ENCODE measurements around the gene ATP5MG.
"Not testable (repeated sequence)": the region's sequence is repeated elsewhere in the genome, so short reads cannot be mapped to it uniquely, and the experiment has no call there.

ATP5MG gene

DNA sequence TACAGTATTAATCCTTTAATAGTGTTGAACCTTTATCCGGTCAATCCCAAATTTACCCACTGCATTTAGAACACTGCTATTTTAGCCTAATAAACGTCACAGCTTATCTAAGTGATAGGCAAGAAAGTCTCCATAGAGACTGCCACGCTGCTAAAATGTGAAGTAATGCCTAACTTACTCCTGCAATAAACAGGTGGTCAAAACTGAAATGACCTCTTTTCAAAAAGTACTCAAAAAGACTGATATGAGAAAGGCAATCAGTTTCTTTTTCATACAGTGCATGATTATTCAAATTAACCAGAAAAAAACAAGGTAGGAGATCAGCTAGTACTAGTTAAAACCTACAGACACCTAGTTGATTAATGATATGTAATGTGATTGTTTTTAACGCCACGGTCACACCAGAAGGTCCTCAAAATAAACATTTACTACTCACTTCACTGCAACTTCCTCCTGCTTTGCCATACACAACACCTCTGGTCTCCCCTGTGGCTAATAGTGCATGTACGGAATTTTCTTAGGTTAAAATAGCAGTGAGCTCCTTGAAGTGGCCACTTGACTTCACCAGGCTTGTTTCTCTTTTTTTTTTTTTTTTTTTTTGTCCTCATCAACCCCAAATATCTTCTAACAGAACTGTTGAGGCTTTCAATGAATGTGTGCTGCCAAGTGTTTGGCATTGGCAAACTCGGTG is 8.8 kb downstream of the ATP5MG start:
- no peak for DNase-seq

DNA sequence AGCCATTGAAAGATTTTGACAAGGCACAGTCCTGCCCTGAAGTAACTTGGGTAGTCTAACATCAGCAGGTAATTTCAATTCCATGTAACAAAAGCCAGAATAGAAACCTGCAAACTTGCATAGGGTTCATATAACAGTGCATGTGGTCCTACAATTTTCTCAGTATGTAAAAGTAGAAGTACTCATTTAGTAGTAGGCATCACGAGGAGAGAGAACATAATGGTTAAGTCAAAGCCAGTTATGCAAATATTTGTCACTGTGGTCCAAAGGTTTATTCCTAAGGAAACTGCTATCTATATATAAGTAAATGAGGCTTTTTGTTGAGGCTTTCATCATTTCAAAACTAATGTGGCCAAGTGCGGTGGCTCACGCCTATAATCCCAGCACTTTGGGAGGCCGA is 10.1 kb downstream of the ATP5MG start:
- no peak for DNase-seq

DNA sequence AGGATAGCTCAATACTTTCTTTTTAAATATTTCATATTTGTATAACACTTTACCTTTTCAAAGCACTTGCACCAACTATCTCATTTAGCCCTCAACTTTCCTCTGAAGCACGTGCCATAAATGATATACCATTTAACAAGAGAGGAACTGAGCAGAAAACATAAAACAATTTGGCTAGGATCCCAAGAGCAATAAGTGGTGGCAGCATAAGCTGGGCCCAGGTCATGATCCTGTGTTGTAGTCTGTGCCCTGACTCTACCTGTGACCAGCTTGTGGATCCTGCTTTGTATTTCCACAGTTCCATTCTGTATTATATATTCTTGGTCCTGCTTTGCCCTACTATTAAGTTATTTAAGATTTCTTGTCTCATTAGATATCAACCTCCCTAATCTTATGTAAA is 11.5 kb downstream of the ATP5MG start:
- no peak for DNase-seq

DNA sequence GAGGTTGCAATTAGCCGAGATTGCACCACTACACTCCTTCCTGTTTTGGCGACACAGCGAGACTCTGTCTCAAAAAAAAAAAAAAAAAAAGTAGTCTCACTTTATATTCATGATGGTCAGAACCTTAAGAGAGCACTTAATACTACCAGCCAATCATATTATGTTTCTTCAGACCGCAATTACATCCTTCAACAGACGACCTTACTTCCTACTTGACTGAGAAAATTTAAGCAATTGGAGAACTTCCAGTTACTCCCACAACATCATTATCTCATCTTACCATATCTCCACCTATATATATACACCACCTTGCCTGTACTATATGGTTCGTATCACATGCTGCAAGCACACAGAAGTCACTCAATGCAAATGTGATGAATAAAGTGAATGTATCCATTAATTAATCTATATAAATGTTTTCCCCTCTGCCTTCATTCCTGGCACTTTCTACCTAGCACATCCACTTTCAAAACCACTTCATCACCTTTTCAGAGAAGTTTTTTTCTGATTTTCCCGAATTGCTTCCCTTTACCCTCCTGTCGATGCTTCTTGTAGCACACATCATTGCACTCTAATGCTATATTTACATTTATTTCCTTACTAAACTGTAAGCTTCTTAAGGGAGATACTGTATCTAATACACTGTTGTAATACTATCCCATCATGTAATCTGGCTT is 13.8 kb downstream of the ATP5MG start:
- DNase-seq = peak; percentile 27 to 65

DNA sequence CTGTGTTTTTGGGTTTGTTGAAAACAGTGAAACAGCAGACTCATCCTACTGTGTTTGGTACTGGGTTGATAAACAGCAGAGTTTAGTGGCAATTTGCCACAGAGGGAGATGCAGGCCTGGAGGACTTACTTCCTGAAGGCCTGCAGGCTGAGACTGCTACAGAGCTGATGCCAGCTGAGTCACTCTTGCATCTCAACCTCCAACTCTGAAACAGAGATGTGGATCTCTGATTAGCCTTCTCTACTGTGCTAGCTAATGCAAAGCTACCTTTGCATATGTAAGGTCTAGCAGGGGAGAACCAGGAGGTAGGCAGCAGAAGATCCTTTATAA is 14.3 kb downstream of the ATP5MG start:
- peak; percentile 59 to 63 for DNase-seq

DNA sequence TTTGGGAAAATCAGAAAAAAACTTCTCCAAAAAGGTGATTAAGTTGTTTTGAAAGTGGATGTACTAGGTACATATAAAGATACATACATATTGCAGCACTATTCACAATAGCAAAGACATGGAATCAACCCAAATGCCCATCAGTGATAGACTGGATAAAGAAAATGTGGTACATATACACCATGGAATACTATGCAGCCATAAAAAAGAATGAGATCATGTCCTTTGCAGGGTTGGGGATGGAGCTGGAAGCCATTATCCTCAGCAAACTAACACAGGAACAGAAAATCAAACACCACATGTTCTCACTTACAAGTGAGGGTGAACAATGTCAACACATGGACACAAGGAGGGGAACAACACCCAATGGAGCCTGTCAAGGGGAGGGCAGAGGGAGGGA is 15.5 kb downstream of the ATP5MG start:
- not testable (repeated sequence) for DNase-seq

DNA sequence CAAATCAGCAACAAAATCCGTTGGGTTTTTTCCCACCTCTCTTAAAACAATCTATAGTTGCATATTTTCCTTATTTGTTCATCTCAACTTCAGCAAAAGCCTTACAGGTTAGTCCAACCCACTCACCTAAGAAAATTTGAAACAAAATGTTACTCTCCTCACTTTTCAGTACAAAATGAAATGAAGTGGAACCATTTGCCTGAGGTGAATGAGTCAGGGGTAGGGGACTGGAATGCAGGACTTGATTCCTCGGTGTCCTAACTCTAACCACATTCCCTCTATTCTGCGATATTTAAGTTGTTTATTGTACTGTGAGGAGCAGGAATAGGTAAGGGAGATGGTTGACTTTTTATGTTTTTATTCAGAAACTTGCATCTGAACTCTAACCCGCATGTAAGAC is 16.4 kb downstream of the ATP5MG start:
- no peak for DNase-seq

DNA sequence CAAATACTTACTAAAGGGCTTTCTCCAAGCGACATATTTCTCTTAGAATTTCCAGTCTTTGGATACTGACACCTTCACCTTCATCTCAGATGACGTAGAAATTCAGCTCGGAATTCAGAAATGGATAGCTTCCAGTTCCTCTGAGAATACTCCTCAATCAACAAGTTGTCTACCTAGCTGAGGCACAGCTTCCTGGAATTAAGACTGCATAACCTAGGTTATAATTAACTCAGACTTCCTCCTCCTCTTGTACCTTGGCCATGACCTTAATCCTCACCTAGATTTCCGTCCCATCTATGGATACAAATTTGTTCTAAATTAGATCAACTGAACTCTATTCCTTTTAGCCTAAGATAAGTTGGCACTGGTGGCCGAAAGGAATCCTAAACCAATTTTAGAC is 17.4 kb downstream of the ATP5MG start:
- no peak for DNase-seq

DNA sequence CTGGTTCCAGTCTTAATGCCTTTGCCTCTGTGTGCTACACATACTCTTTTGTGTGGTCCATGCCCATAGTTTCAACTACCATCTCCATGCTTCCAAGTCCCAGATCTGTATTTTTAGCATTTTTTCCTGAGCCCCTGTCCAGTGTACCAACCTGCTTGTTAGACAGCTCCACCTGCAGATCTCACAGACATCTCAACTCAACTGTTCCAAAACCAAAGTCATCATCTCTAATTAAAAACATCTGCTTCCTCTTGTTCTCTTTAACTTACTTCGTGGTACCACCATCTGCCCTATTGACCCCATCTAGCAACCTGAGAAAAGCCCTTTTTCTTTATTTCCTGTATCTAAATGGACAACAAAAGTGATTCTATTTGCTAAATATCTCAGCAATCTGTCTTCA is 26.3 kb downstream of the ATP5MG start:
- no peak for DNase-seq

DNA sequence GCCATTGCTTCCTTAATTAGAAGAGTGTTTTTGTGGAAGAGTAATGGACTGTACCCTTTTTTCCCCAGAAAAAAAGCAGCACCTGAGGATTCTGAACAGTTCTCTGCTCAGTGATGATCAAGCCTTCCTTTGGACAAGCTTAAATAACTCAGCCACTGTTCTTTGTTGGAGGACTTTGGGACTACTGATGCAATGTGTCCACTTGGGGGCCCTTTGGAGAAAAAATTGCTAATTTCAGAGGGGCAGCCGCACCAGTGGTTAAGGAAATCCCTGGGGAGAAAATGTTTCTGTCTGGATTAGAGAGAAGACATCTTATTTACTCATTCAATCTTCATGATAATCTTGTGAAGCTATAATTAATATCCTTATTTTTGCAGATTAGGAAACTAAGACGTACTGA is 29.6 kb downstream of the ATP5MG start:
- no peak for DNase-seq

DNA sequence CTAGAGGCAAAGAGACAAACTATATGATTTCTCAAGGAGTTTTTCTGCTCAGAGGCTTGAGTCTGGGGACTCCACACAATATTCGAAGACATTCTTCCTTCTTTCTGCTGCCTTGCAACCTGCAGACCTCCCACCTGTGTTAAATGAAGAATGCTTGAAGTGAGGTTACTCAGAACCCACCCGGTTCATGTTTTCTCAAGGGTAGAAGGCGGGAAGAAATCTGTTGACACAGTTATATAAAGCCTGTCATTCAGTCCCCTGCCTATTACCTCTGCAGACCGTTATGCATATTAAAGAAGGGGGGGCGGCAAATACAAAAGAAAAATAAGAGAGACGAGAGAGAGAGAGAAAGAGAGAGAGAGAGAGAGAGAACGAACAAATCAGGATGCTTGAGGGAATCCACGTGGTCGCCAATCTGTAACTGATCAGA is 32.7 kb downstream of the ATP5MG start:
- DNase-seq = no peak

DNA sequence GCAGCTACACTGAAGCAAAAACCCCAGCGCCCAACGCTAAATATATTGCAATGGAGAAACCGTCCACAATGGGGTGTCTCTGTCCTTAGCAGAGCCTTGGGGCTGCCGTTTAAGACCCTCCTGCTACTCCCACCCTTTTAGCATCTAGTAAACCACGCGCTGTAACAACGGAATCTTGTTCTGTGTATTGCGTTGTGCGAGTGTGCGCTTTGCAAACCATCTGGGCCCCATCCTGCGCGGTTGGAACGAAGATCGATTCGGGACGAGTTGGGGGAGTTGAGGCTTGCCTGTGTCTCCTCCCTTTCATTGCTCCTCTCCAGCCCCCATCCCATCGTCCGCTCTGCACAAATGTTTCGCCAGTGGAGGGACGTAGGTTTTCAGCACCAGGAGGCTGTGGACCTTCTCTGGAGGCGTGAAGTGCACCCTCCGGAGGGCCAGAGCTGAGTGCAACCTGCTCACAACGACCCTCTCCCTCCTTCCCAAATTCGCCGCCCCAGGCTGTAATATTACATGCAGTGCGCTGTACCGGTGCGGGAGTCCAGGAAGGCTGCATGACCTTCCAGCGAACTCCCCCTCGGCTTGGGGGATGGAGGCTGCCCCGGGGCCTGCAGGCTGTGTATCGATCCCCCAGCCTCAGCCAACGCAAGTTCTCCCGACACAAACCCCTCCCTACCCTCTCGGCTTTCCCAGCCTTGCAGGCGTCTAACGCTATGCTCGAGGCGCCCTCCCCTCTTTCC is 33.3 kb downstream of the ATP5MG start:
- DNase-seq = no peak

DNA sequence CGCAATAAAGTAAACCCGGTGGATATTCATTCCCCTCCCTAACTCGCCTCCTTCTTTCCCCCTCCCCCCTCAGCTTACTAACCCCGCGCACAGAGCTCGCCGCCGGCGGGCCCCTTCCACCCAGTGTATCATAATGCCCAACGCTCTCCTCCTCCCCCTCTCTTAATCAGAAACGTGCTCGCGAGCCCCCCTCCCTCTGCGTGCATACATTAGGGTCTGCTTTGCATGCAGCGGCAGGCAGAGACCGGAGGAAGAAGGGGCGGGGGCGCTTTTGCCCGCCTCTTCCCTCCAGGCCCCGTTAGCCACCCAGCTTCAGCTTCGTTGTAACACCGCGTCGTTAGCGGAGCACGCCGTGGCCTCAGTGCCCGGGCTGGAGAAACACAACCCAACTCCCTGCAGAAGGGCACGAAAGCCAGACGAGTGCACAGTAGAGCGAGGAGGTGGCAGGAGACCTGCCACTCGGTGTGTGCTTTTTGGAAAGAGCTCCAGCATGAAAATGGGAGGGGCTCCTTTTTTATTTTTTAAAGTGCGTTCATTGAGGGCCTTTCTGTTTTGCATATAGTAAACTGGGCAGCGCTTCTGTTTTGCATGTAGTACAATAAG is 34.0 kb downstream of the ATP5MG start:
- peak in 1 of 2 donors; percentile 40 for DNase-seq

DNA sequence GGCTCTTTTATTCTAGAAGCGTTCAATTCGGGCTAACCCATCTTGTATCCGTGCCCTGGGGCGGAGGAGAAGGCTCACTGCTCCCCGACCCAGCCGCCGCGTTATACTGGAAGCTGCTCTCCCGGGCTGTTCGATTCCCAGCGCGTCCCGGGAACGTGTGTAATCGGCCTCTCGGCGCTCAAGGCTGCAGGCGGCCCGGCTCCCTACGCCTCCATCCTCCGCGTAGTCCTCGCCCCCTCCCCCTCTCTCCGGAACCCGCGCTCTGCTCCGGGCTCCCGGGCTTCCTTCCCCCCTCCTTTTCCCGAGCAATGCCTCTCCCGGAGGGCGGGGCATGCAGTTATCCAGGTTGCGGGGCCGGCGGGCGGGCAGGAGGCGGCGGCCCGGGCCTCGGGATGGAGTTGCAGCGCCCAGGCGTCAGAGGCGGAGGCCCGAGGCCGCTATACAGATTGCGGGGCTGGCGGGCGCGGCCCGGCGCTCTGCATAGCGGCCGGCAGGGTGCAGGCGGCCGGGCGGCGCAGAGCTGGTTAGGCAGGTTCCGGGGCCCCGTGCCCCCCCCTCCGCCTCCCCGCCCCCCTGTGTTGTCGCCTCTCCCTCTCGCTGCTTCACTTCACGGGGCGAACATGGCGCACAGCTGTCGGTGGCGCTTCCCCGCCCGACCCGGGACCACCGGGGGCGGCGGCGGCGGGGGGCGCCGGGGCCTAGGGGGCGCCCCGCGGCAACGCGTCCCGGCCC is 34.7 kb downstream of the ATP5MG start, which contains the start of gene KMT2A:
KMT2A (plus strand) TSS at position 600 of the 732 bp plus-strand sequence; CDS start at position 621, 21 bp downstream.
- peak; percentile 95 to 96 for DNase-seq

DNA sequence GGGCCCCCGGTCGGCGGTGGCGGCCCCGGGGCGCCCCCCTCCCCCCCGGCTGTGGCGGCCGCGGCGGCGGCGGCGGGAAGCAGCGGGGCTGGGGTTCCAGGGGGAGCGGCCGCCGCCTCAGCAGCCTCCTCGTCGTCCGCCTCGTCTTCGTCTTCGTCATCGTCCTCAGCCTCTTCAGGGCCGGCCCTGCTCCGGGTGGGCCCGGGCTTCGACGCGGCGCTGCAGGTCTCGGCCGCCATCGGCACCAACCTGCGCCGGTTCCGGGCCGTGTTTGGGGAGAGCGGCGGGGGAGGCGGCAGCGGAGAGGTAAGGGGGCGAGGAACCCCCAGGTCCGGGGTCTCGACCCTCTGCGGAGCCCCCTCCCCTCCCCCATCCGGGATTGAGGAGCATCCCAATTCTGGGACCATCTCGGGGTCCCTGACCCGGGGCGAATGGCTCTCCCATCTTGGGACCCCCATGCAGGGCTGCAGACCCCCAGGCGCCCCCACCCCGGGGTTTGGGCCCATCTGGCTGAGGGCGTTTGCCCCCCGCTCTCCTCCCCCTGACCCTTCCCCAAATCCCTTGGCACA is 35.3 kb downstream of the ATP5MG start:
- DNase-seq = peak in 1 of 2 donors; percentile 9

DNA sequence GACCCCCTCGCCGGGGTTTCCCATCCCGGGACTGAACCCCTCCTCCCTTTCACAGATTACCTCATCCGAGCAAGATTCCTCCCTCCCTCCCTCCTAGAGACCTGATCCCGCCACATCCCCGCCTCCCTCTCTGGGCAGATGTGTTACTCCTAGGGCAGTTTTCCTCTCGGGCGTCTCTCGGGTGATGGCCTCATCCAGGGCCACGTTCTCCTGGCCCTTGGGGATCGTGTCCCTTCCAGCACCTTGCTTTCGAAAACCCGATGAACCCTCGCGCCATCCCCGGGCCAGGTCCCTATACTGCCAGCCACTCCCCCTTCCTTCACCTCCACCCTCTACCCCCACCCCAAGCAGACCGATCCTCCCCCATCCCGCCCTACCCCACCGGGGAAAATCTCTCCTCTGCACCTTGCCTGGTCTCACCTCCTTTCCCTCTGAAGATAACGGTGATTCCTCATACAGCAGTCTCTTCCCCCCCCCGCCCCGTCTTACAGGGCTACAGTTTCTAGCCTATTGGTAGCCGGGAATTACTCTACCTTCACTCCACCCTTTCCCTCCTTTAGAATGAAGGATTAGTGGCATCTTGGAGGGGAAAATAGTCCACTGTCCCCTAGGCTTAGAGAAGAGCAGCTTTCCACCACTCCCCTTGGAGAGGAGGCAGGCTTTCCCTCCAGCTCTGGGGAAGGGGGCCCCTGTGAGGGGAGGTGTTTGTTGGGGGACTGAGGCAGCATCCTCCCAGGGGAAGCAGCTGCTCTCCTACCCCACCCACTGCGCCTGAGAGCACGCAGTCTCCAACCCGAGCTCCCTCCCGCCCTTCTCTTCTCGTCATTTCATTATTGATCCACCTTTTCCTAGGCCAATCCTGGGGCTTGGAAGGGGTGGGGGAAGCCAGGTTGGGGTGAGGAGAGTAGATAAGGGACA is 36.1 kb downstream of the ATP5MG start:
- DNase-seq = no peak

DNA sequence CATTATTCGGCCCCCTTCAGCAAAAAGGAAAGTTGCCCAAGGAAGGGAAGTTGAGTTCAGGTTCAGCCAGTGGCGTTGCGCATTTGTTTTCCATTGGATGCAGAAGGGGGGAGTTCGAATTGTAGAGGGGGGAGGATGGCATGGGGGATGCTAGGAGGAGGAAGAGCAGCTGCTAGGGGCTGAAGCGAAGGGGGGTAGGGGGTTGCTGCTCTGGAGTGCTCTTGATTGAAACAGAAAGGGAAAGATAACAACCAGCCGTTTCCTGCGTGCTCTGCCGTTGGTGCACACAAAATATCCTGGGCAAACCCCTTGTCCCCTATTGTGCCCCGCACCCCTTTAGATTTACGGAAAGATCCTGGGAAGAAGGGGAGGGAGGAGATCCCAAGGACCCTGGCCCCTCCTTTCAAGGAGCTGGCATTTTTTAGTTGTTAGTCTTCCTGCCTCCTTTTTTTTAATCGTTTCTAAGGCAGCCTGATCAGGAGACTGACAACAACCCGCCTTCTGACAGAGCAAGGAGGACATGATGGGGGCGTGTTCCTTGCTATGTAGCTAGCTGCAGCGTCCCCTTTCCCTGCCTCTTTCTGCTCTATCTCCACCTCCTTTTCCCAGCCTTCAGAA is 37.0 kb downstream of the ATP5MG start:
- DNase-seq = peak; percentile 43 to 68

DNA sequence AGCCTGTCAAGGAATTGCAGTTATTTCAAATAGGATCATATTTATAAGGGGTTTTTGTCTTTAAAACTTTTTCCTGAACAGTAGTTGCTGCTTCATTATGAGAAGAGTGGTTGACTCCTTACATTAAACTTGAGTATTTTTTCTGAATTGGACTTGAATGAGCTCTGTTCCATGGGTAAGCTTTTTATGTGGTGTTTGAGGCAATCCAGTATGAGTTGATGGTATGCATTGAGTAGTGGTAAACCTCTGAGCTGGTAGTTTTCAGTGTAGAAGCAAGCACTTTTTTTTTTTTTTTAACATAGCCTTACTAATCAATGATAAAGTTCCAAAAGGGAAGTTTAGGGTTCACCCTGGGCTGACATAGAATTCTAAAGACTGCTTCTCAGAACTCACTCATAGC is 38.2 kb downstream of the ATP5MG start:
- no peak for DNase-seq

DNA sequence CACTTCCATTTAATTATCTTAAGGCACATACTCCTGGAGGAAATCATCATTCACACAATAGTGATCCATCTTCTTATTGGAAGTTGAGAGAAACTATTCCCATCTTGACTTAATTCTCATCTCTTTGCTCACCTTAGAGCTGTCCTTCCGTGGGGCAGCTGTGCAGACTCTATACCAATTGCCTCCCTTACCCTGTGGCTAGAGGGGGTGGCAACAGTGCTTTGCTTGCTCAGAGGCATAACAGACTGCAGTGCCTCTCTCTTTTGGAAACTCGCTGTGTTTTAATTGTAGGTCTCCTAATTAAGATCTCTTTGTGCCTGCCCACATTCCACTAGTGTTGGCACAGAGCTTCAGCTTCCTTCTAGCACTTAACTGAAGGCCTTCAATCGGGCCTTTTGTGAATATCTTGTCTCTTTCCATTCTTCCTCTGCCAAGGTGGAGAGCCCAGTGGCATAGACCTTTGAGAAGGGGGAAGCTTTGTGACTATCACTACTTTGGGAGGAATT is 40.4 kb downstream of the ATP5MG start:
- DNase-seq = no peak

DNA sequence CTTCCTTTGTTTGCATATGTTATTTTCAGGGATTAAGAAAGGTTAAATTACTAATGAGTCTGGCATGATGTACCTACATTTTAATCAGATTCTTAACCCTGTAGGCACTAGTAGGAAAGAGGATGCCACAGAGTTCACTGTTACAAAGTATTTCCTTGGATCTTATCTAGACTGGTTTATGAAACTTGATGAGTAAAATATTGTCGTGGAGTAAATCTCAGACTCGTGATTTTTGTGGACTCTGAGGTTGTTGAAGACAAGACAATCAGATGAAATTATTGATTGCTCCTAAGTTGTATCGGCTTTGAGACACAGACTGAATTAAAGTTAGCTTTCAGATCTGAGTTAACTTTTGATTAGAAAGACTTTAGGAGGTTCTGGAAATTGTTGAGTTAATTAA is 40.9 kb downstream of the ATP5MG start:
- no peak for DNase-seq

Measured in inflammatory macrophage (primary cell).